ENCODE data around the gene DDX10.

Gene DDX10

GRCh38 chr11:108751444-108751843 lies 86.6 kb downstream of the DDX10 start:
- H3K4me3 ChIP-seq (ENCODE audit: low read depth in 1 of 2, low read length in 2 of 2): no peak overlapping the region
- no peaks in the 10 kb centered on the region for H3K36me3 ChIP-seq (ENCODE audit: insufficient read depth, low read length)
- no peaks in the 10 kb centered on the region for H3K27me3 ChIP-seq (ENCODE audit: insufficient read depth, low read length, poor library complexity)
- no peaks in the 10 kb centered on the region; the same call in 1 of the 2 replicates for H4K20me1 ChIP-seq (ENCODE audit: insufficient read depth, low read length)
- H3K9me3 ChIP-seq (ENCODE audit: insufficient read depth, low read length, severe bottlenecking): no peaks in the 10 kb centered on the region
- no peak overlapping the region for H2AFZ ChIP-seq (ENCODE audit: low read depth, low read length)
- no peak overlapping the region for H3K4me2 ChIP-seq (ENCODE audit: insufficient read depth, low read length)
- TF ChIP-seq EZH2 (IDR thresholded peaks at IDR 0.05; ENCODE audit: borderline replicate concordance, low read depth, low read length, severe bottlenecking): no peak
- TF ChIP-seq CTCF (IDR thresholded peaks at IDR 0.05; ENCODE audit: borderline replicate concordance, extremely low read depth, low read length, poor library complexity, severe bottlenecking): no peak
- H3K79me2 ChIP-seq (ENCODE audit: insufficient read depth, low read length): no peaks in the 10 kb centered on the region
- no peak for ATAC-seq (ENCODE audit: insufficient read depth, low read depth)
- no peak overlapping the region for H3K9ac ChIP-seq (ENCODE audit: low read depth, low read length)
- DNase-seq: no peak
- H3K27ac ChIP-seq (ENCODE audit: low read length): no peak overlapping the region
- no peaks in the 10 kb centered on the region for H3K4me1 ChIP-seq (ENCODE audit: insufficient read depth, low read length)

GRCh38 chr11:108752297-108752751 lies 87.5 kb downstream of the DDX10 start:
- Histone ChIP-seq H3K4me1 (ENCODE audit: insufficient read depth, low read length) (no peaks in the 10 kb centered on the region), H3K4me2 (ENCODE audit: insufficient read depth, low read length) (no peak overlapping the region), H3K9me3 (ENCODE audit: insufficient read depth, low read length, severe bottlenecking) (no peaks in the 10 kb centered on the region), H3K4me3 (ENCODE audit: low read depth in 1 of 2, low read length in 2 of 2) (no peak overlapping the region), H3K27ac (ENCODE audit: low read length) (no peak overlapping the region), H4K20me1 (ENCODE audit: insufficient read depth, low read length) (no peaks in the 10 kb centered on the region; the same call in 1 of the 2 replicates), H2AFZ (ENCODE audit: low read depth, low read length) (no peak overlapping the region), H3K27me3 (ENCODE audit: insufficient read depth, low read length, poor library complexity) (no peaks in the 10 kb centered on the region), H3K9ac (ENCODE audit: low read depth, low read length) (no peak overlapping the region), H3K79me2 (ENCODE audit: insufficient read depth, low read length) (no peaks in the 10 kb centered on the region), H3K36me3 (ENCODE audit: insufficient read depth, low read length) (no peaks in the 10 kb centered on the region)
- no peak for TF ChIP-seq EZH2 (IDR thresholded peaks at IDR 0.05; ENCODE audit: borderline replicate concordance, low read depth, low read length, severe bottlenecking)
- TF ChIP-seq CTCF (IDR thresholded peaks at IDR 0.05; ENCODE audit: borderline replicate concordance, extremely low read depth, low read length, poor library complexity, severe bottlenecking): no peak
- DNase-seq (no peak), ATAC-seq (ENCODE audit: insufficient read depth, low read depth) (no peak)

GRCh38 chr11:108754901-108755625 lies 90.2 kb downstream of the DDX10 start:
- TF ChIP-seq CTCF (IDR thresholded peaks at IDR 0.05; ENCODE audit: borderline replicate concordance, extremely low read depth, low read length, poor library complexity, severe bottlenecking) (no peak), EZH2 (IDR thresholded peaks at IDR 0.05; ENCODE audit: borderline replicate concordance, low read depth, low read length, severe bottlenecking) (no peak)

More at GRCh38 chr11:108754901-108755625, 90.2 kb downstream of the DDX10 start:
- Histone ChIP-seq H3K9me3 (ENCODE audit: insufficient read depth, low read length, severe bottlenecking) (no peaks in the 10 kb centered on the region), H2AFZ (ENCODE audit: low read depth, low read length) (no peak overlapping the region), H3K36me3 (ENCODE audit: insufficient read depth, low read length) (no peaks in the 10 kb centered on the region), H3K27me3 (ENCODE audit: insufficient read depth, low read length, poor library complexity) (no peaks in the 10 kb centered on the region), H4K20me1 (ENCODE audit: insufficient read depth, low read length) (no peaks in the 10 kb centered on the region), H3K4me1 (ENCODE audit: insufficient read depth, low read length) (no peaks in the 10 kb centered on the region), H3K27ac (ENCODE audit: low read length) (no peak overlapping the region), H3K4me3 (ENCODE audit: low read depth in 1 of 2, low read length in 2 of 2) (no peak overlapping the region), H3K4me2 (ENCODE audit: insufficient read depth, low read length) (no peak overlapping the region), H3K9ac (ENCODE audit: low read depth, low read length) (no peak overlapping the region), H3K79me2 (ENCODE audit: insufficient read depth, low read length) (peaks cover 5% of the 10 kb centered on the region; the same call in 1 of the 2 replicates)
- no peak for ATAC-seq (ENCODE audit: insufficient read depth, low read depth)
- no peak for DNase-seq
